H9 (cell line): ENCODE data around the gene SLC16A1. TPM values are rescaled to one million over a fixed set of nuclear protein-coding genes. Genes with fewer than 3 reads are reported as not detected.
A peak's percentile ranks its signal among the peaks of the same experiment; 100 is the strongest.

Experiments
- DNase-seq: peaks from one replicate; pipeline ENCODE4 v3.0.0-alpha.2; 2017
- H2AFZ ChIP-seq: one replicate; pipeline ENCODE4 v1.6.1; 2013; ENCODE audit warnings: mild to moderate bottlenecking, low read length, control low read depth, moderate library complexity
- H2AK5ac ChIP-seq: 2 replicates; pipeline ENCODE4 v1.6.1; 2013; ENCODE audit warnings: low read length, control low read depth, mixed read lengths; ENCODE audit not compliant: insufficient read length
- H2BK120ac ChIP-seq: one replicate; pipeline ENCODE4 v1.6.1; 2013; ENCODE audit warnings: low read depth, mild to moderate bottlenecking, low read length, control low read depth, inconsistent platforms; ENCODE audit not compliant: poor library complexity, severe bottlenecking
- H2BK12ac ChIP-seq: 2 replicates; pipeline ENCODE4 v1.6.1; 2013; ENCODE audit warnings: low read length, control low read depth, mixed read lengths, low read depth; ENCODE audit not compliant: insufficient read length
- H2BK15ac ChIP-seq: 2 replicates; pipeline ENCODE4 v1.6.1; 2013; ENCODE audit warnings: low read depth, low read length, control low read depth
- H2BK20ac ChIP-seq: one replicate; pipeline ENCODE4 v1.6.1; 2013; ENCODE audit warnings: low read depth, mild to moderate bottlenecking, low read length, control low read depth, inconsistent platforms; ENCODE audit not compliant: poor library complexity, severe bottlenecking
- H2BK5ac ChIP-seq: 2 replicates; pipeline ENCODE4 v1.6.1; 2013; ENCODE audit warnings: low read length, control low read depth, mixed read lengths; ENCODE audit not compliant: insufficient read length
- H3K14ac ChIP-seq: 2 replicates; pipeline ENCODE4 v1.6.1; 2013; ENCODE audit warnings: low read length, control low read depth; ENCODE audit not compliant: insufficient read depth
- H3K18ac ChIP-seq: 2 replicates; pipeline ENCODE4 v1.6.1; 2013; ENCODE audit warnings: low read depth, mild to moderate bottlenecking, mixed read lengths, low read length, control low read depth; ENCODE audit not compliant: insufficient read length
- H3K23ac ChIP-seq: 2 replicates; pipeline ENCODE4 v1.6.1; 2013; ENCODE audit warnings: low read length, control low read depth, mixed read lengths, low read depth; ENCODE audit not compliant: insufficient read length
- H3K23me2 ChIP-seq: 2 replicates; pipeline ENCODE4 v1.6.1; 2013; ENCODE audit warnings: low read depth, mild to moderate bottlenecking, mixed read lengths, low read length, control low read depth; ENCODE audit not compliant: insufficient read length, poor library complexity, severe bottlenecking
- H3K27ac ChIP-seq: 2 replicates; pipeline ENCODE4 v1.5.1; 2013; ENCODE audit warnings: low read length, control low read depth, mixed read lengths, low read depth; ENCODE audit not compliant: insufficient read length
- H3K27me3 ChIP-seq: 2 replicates; pipeline ENCODE4 v1.6.1; 2013; ENCODE audit warnings: low read length, control low read depth, inconsistent platforms; ENCODE audit not compliant: insufficient read depth
- H3K4ac ChIP-seq: 2 replicates; pipeline ENCODE4 v1.6.1; 2013; ENCODE audit warnings: low read depth, mild to moderate bottlenecking, control low read depth, inconsistent platforms, low read length, moderate library complexity
- H3K4me1 ChIP-seq: 2 replicates; pipeline ENCODE4 v1.6.1; 2013; ENCODE audit warnings: low read length, control low read depth, inconsistent platforms; ENCODE audit not compliant: insufficient read depth
- H3K4me2 ChIP-seq: 2 replicates; pipeline ENCODE4 v1.6.1; 2013; ENCODE audit warnings: low read length, control low read depth, mixed read lengths; ENCODE audit not compliant: insufficient read length, insufficient read depth
- H3K56ac ChIP-seq: 2 replicates; pipeline ENCODE4 v1.6.1; 2013; ENCODE audit warnings: low read depth, mild to moderate bottlenecking, mixed read lengths, low read length, control low read depth; ENCODE audit not compliant: insufficient read length
- H3K79me1 ChIP-seq: 2 replicates; pipeline ENCODE4 v1.6.1; 2013; ENCODE audit warnings: low read depth, mild to moderate bottlenecking, moderate library complexity, low read length, control low read depth, inconsistent platforms; ENCODE audit not compliant: insufficient read depth, poor library complexity, severe bottlenecking
- H3K79me2 ChIP-seq: 2 replicates; pipeline ENCODE4 v1.6.1; 2013; ENCODE audit warnings: low read length, control low read depth, inconsistent platforms; ENCODE audit not compliant: insufficient read depth
- H3K9ac ChIP-seq: 2 replicates; pipeline ENCODE4 v1.6.1; 2013; ENCODE audit warnings: low read length, control low read depth, mixed read lengths; ENCODE audit not compliant: insufficient read length; ENCODE audit errors: extremely low read depth
- H3K9me3 ChIP-seq: one replicate; pipeline ENCODE4 v1.6.1; 2013; ENCODE audit warnings: low read depth, low read length, inconsistent platforms; ENCODE audit not compliant: control insufficient read depth
- H3T11ph ChIP-seq: one replicate; pipeline ENCODE4 v1.6.1; 2013; ENCODE audit warnings: mild to moderate bottlenecking, low read length, control low read depth, inconsistent platforms
- H4K20me1 ChIP-seq: one replicate; pipeline ENCODE4 v1.6.1; 2013; ENCODE audit not compliant: control insufficient read depth, insufficient read length, insufficient read depth
- H4K5ac ChIP-seq: 2 replicates; pipeline ENCODE4 v1.6.1; 2013; ENCODE audit warnings: low read depth, mild to moderate bottlenecking, mixed read lengths, low read length, control low read depth; ENCODE audit not compliant: insufficient read length
- H4K8ac ChIP-seq: replicated peaks from 2 replicates; pipeline ENCODE4 v1.6.1; 2013; ENCODE audit warnings: low read length, control low read depth, mixed read lengths, low read depth; ENCODE audit not compliant: insufficient read length
- H4K91ac ChIP-seq: 2 replicates; pipeline ENCODE4 v1.6.1; 2013; ENCODE audit warnings: low read depth, mild to moderate bottlenecking, moderate library complexity, mixed read lengths, low read length, control low read depth; ENCODE audit not compliant: insufficient read length
- H3K27ac Mint-ChIP-seq, 3 experiments: 2 replicates in 2 of 3; 3 replicates in 1 of 3; pipeline ENCODE4 v1.8.0; 2020 to 2021; ENCODE audit warnings: mixed read lengths in 3 of 3, mild to moderate bottlenecking in 1 of 3, moderate library complexity in 1 of 3
- H3K27me3 Mint-ChIP-seq: 2 replicates; pipeline ENCODE4 v1.8.0; 2021; ENCODE audit warnings: low read depth, mild to moderate bottlenecking, moderate library complexity, mixed read lengths
- H3K36me3 Mint-ChIP-seq, 3 experiments: 2 replicates in 2 of 3; 3 replicates in 1 of 3; pipeline ENCODE4 v1.8.0; 2020 to 2021; ENCODE audit warnings: low read depth in 3 of 3, mixed read lengths in 3 of 3; ENCODE audit not compliant: insufficient read depth in 1 of 3
- H3K4me1 Mint-ChIP-seq, 2 experiments: 2 replicates each; pipeline ENCODE4 v1.8.0; 2020; ENCODE audit warnings: mixed read lengths in 2 of 2
- H3K4me3 Mint-ChIP-seq, 2 experiments: 2 replicates in 1 of 2; 3 replicates in 1 of 2; pipeline ENCODE4 v1.8.0; 2020 to 2021; ENCODE audit warnings: mild to moderate bottlenecking in 2 of 2, mixed read lengths in 2 of 2, moderate library complexity in 1 of 2
- H3K9me3 Mint-ChIP-seq, 2 experiments: 2 replicates in 1 of 2; 3 replicates in 1 of 2; pipeline ENCODE4 v1.8.0; 2020; ENCODE audit warnings: mild to moderate bottlenecking in 2 of 2, mixed read lengths in 2 of 2, moderate library complexity in 1 of 2
- WGBS: extraction: QIAGEN DNeasy Blood & Tissue Kit; methylation state at CpG from one replicate; pipeline ENCODE4 v1.1.7; 2013; ENCODE audit warnings: missing lambda C conversion rate, low lambda C conversion rate, mixed read lengths; ENCODE audit not compliant: insufficient read length; ENCODE audit errors: extremely low coverage; 5-methylcytosine and 5-hydroxymethylcytosine counted together
- total RNA-seq: library from RNA; stranded (reverse); gene quantifications from 2 replicates; pipeline ENCODE4 v1.2.1, GENCODE V29; 2021
- TF ChIP-seq, protein P1 (sequence below): fragments of 200-600 bp; sonication (generic); conservative IDR thresholded peaks from 3 replicates; pipeline ENCODE4 v1.8.0; 2021; ENCODE audit warnings: antibody characterized with exemption, mild to moderate bottlenecking

SLC16A1 gene
- total RNA-seq, 1 experiment from 2014 or later = 381 TPM

DNA sequence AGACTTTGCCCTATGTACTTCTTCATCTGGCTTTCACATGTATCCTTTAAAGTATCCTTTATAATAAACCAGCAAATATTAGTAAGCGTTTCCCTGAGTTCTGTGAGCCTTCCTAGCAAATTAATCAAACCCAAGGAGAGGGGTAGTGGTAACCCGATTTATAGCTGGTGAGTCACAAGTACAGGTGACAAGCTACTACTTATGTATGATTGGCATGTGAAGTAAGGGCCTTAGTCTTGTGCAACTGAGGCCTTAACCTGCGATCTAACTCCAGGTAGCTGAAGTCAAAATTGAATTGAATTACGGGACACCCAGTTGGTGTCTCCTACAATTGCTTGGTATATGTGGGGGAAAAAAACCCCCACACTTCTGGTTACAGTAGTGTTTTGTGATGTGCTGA lies 26.0 kb downstream of the SLC16A1 start:
- Histone ChIP-seq H3K79me1 (peaks cover 7% of the 10 kb centered on the region), H2AK5ac (no peak overlapping the region), H2AFZ (no peak overlapping the region), H3K4me2 (no peak overlapping the region), H2BK15ac (no peak overlapping the region; the same call in 1 of the 2 replicates), H3K56ac (no peak overlapping the region), H3K9me3 (no peaks in the 10 kb centered on the region), H4K20me1 (no peaks in the 10 kb centered on the region), H2BK20ac (no peak overlapping the region), H2BK120ac (no peak overlapping the region), H3K23me2 (no peaks in the 10 kb centered on the region), H4K91ac (no peak overlapping the region), H3K23ac (no peak overlapping the region), H3K14ac (no peak overlapping the region), H2BK5ac (no peak overlapping the region), H3K79me2 (peaks cover 39% of the 10 kb centered on the region; the same call in 1 of the 2 replicates), H4K5ac (no peak overlapping the region), H3K18ac (no peak overlapping the region), H3K4me1 (no peaks in the 10 kb centered on the region; the same call in 1 of the 2 replicates), H2BK12ac (no peak overlapping the region), H4K8ac (no peak overlapping the region), H3K27me3 (no peaks in the 10 kb centered on the region), H3K4ac (no peak overlapping the region), H3K9ac (no peak overlapping the region), H3K27ac (no peak overlapping the region), H3T11ph (no peak overlapping the region)
- no CpG with 5 or more reads among the region's 4 CpGs for WGBS
- Mint-ChIP-seq H3K27me3 (no peaks in the 10 kb centered on the region), H3K36me3 (peaks cover 34 to 76% (median 76%) of the 10 kb centered on the region in 3 experiments; a peak in 6 of 7 replicates), H3K27ac (peak overlapping the region in 1 of 3 experiments; percentile 51; a peak in 2 of 7 replicates), H3K4me3 (no peak overlapping the region), H3K4me1 (peaks cover 12 to 15% of the 10 kb centered on the region in 2 experiments), H3K9me3 (no peaks in the 10 kb centered on the region)
- no peak for DNase-seq
- TF ChIP-seq, protein P1, sequence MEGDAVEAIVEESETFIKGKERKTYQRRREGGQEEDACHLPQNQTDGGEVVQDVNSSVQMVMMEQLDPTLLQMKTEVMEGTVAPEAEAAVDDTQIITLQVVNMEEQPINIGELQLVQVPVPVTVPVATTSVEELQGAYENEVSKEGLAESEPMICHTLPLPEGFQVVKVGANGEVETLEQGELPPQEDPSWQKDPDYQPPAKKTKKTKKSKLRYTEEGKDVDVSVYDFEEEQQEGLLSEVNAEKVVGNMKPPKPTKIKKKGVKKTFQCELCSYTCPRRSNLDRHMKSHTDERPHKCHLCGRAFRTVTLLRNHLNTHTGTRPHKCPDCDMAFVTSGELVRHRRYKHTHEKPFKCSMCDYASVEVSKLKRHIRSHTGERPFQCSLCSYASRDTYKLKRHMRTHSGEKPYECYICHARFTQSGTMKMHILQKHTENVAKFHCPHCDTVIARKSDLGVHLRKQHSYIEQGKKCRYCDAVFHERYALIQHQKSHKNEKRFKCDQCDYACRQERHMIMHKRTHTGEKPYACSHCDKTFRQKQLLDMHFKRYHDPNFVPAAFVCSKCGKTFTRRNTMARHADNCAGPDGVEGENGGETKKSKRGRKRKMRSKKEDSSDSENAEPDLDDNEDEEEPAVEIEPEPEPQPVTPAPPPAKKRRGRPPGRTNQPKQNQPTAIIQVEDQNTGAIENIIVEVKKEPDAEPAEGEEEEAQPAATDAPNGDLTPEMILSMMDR = no peak
